HEK293T (cell line): Measurements from ENCODE around the gene MYO18B.

ENCODE experiments used
- BHLHE40 ChIP-seq: fragments of 450-650 bp; IDR thresholded peaks from 2 replicates; pipeline ENCODE4 v1.6.1; 2016; ENCODE audit warnings: mild to moderate bottlenecking, moderate library complexity, borderline replicate concordance
- CTBP1 ChIP-seq: fragments of 450-650 bp; IDR thresholded peaks from 2 replicates; pipeline ENCODE4 v1.6.1; 2016; ENCODE audit warnings: borderline replicate concordance
- FOXK2 ChIP-seq: fragments of 450-650 bp; IDR thresholded peaks from 2 replicates; pipeline ENCODE4 v1.6.1; 2016; ENCODE audit warnings: mild to moderate bottlenecking
- SUZ12 ChIP-seq: fragments of 450-650 bp; IDR thresholded peaks from 2 replicates; pipeline ENCODE4 v1.6.1; 2016; ENCODE audit warnings: mild to moderate bottlenecking
- ZNF384 ChIP-seq: fragments of 450-650 bp; IDR thresholded peaks from 2 replicates; pipeline ENCODE4 v1.6.1; 2016
- TF ChIP-seq, protein P1 (sequence below): fragments of 450-650 bp; IDR thresholded peaks from 2 replicates; pipeline ENCODE4 v1.6.1; 2016

DNA sequence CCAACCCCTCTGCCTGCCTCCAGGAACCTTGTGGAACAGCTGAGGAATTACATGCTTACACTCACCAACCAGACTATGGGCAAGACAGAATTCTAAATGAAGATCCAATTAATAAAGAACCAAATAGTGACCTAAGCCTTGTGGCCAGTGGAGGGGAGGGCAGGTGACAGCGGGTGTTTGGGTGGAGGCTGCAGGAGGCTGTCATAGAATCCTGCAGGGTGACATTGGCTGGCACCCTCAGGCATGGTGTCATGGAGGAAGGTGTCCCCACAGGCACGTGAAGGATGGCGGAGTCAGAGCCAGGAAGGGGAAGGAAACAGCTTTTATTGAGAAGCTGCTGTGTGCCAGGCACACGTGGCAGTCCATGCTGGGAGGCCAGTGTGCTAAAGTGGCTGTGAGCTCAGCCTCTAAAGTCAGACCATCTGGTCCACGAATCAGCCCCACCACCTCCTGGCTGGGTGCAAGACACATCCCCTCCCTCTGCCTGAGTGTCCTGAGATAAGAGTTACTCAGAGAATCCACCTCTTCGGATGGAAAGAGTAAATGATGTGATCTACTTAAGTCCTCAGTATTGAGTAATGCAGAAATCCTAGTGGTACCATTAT, 8.7 kb downstream of the MYO18B start:
- TF ChIP-seq FOXK2 (no peak), SUZ12 (no peak), ZNF384 (no peak), BHLHE40 (no peak), CTBP1 (no peak)
- TF ChIP-seq, protein P1, sequence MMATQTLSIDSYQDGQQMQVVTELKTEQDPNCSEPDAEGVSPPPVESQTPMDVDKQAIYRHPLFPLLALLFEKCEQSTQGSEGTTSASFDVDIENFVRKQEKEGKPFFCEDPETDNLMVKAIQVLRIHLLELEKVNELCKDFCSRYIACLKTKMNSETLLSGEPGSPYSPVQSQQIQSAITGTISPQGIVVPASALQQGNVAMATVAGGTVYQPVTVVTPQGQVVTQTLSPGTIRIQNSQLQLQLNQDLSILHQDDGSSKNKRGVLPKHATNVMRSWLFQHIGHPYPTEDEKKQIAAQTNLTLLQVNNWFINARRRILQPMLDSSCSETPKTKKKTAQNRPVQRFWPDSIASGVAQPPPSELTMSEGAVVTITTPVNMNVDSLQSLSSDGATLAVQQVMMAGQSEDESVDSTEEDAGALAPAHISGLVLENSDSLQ: no peak
